Testis (tissue), 3 donors: ENCODE measurements around the gene FBXW8. TPM values are rescaled to one million over a fixed set of nuclear protein-coding genes. Genes with fewer than 3 reads are reported as not detected.

Experiments
- DNase-seq: peaks from one replicate; pipeline ENCODE4 v3.0.0-alpha.2; 2019
- H3K27ac ChIP-seq, 2 donors: fragments of 200-600 bp; sonication (generic); one replicate each; pipeline ENCODE4 v1.5.1; 2019
- H3K27me3 ChIP-seq: fragments of 200-600 bp; sonication (generic); one replicate; pipeline ENCODE4 v1.5.1; 2019
- H3K36me3 ChIP-seq: fragments of 200-600 bp; sonication (generic); one replicate; pipeline ENCODE4 v1.5.1; 2017; ENCODE audit warnings: low read depth; ENCODE audit errors: missing control alignments
- H3K4me1 ChIP-seq: fragments of 200-600 bp; sonication (generic); one replicate; pipeline ENCODE4 v1.5.1; 2019
- H3K4me3 ChIP-seq, 2 donors: fragments of 200-600 bp; sonication (generic); one replicate each; pipeline ENCODE4 v1.5.1; 2017 to 2019
- H3K9me3 ChIP-seq: fragments of 200-600 bp; sonication (generic); one replicate; pipeline ENCODE4 v1.5.1; 2017
- POLR2A ChIP-seq: fragments of 450-650 bp; IDR thresholded peaks from one replicate; pipeline ENCODE4 v1.6.1; 2017; ENCODE audit warnings: antibody characterized with exemption, mild to moderate bottlenecking, moderate library complexity
- WGBS, 2 donors: methylation state at CpG; one replicate each; pipeline ENCODE4 v1.1.5; 2018; 5-methylcytosine and 5-hydroxymethylcytosine counted together
- intact Hi-C: fragments of 100-400 bp; cut with DNase I; formaldehyde crosslinking; loops from one replicate; pipeline ENCODE4 v1.15.1; 2023; ENCODE audit warnings: low total_unique reads
- polyA plus RNA-seq: library from polyadenylated mRNA; stranded (reverse); fragments of 350-450 nt; fragmentation: Illumina TruSeq; extraction: RNeasy Lipid Tissue Mini Kit (QIAGEN cat#74804); gene quantifications from one replicate; pipeline ENCODE4 v1.2.3, GENCODE V29; 2014; ENCODE audit warnings: low read depth, low replicate concordance; ENCODE audit not compliant: insufficient read depth
- total RNA-seq, 2 donors: library from RNA; depleted of rRNA; stranded (reverse); fragments of >200 nt; gene quantifications; one replicate each; pipeline ENCODE4 v1.2.3, GENCODE V29; 2016
- TF ChIP-seq, protein P1 (sequence below), 3 experiments: fragments of 450-650 bp in 2 of 3; fragments of 200-600 bp in 1 of 3; sonication (generic) in 1 of 3; IDR thresholded peaks; one replicate each; pipeline ENCODE4 v1.5.1; 2016 to 2019; ENCODE audit warnings: antibody characterized with exemption in 3 of 3, mild to moderate bottlenecking in 2 of 3, moderate library complexity in 1 of 3

Gene FBXW8
- total and polyA plus RNA-seq, 3 donors from 2014 or later, result 11.1 to 32.8 (median 31.0) TPM

DNA sequence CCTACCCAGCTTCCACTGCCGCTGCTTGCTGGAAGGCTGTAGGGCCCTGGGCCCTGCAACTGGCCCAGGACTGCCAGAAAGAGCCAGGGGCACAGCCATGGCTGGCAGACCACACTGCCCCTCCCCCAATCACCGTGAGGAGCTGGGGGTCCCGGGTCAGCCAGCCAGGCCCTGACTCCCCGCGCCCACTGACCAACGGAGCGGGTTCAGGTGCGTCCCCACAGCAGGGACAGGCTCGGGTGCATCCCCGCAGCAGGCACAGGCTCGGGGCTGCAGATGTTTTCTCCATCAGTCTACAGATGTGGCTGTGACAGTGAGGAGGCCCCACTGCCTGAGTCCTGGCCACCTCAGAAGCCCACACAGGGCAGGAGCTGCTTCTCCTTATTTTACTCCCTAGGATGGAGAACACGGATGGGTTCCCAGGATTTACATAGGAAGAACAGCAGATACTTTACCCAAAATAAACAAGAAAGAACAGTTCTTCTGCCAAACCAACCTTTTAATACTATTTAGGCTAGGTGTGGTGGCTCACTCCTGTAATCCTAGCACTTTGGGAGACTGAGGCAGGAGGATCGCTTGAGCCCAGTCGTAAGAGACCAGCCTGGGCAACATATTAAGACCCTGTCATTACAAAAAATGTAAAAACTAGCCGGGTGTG is 127.4 kb downstream of the FBXW8 start:
- Histone ChIP-seq H3K4me1 (peaks cover 12% of the 10 kb centered on the region), H3K27ac (no peak overlapping the region), H3K9me3 (no peaks in the 10 kb centered on the region), H3K27me3 (no peaks in the 10 kb centered on the region), H3K36me3 (no peaks in the 10 kb centered on the region), H3K4me3 (no peak overlapping the region)
- WGBS, 2 donors, result 91 to 93% methylated on average over 9 to 15 of the region's 15 CpGs
- DNase-seq, result no peak
- intact Hi-C loops, result no loop called here
- TF ChIP-seq POLR2A, result no peak
- TF ChIP-seq, protein P1, sequence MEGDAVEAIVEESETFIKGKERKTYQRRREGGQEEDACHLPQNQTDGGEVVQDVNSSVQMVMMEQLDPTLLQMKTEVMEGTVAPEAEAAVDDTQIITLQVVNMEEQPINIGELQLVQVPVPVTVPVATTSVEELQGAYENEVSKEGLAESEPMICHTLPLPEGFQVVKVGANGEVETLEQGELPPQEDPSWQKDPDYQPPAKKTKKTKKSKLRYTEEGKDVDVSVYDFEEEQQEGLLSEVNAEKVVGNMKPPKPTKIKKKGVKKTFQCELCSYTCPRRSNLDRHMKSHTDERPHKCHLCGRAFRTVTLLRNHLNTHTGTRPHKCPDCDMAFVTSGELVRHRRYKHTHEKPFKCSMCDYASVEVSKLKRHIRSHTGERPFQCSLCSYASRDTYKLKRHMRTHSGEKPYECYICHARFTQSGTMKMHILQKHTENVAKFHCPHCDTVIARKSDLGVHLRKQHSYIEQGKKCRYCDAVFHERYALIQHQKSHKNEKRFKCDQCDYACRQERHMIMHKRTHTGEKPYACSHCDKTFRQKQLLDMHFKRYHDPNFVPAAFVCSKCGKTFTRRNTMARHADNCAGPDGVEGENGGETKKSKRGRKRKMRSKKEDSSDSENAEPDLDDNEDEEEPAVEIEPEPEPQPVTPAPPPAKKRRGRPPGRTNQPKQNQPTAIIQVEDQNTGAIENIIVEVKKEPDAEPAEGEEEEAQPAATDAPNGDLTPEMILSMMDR (IDR thresholded peaks at IDR 0.05), result no peak

DNA sequence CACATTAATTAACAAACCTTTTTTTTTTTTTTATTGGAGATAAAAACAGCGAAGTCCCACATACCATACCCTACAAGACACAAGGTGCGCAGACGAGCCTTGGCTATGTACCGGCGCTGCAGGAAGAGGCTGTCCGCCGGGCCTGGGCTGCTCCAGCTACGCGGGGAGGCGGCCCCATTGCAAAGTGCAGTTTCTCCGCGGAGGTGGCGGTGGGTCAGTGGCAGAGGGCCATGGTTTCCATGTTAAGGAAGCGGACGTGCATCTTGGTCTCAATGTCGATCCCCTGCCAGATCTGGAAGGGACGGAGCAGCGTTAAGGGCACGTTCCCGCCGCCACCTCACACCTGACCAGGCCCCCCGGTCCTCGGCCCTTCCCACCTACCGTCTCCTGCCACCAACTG is 128.2 kb downstream of the FBXW8 start:
- H3K27me3 ChIP-seq, result no peaks in the 10 kb centered on the region
- H3K9me3 ChIP-seq, result no peaks in the 10 kb centered on the region
- H3K36me3 ChIP-seq, result no peaks in the 10 kb centered on the region
- 88 to 95% methylated on average over 24 of the region's 24 CpGs for WGBS, 2 donors
- no peak for DNase-seq
- intact Hi-C loops, result no loop called here
- peaks cover 4% of the 10 kb centered on the region for H3K4me1 ChIP-seq
- H3K27ac ChIP-seq, result no peak overlapping the region
- TF ChIP-seq, protein P1 (IDR thresholded peaks at IDR 0.05), result no peak
- no peak for TF ChIP-seq POLR2A
- no peak overlapping the region for H3K4me3 ChIP-seq

DNA sequence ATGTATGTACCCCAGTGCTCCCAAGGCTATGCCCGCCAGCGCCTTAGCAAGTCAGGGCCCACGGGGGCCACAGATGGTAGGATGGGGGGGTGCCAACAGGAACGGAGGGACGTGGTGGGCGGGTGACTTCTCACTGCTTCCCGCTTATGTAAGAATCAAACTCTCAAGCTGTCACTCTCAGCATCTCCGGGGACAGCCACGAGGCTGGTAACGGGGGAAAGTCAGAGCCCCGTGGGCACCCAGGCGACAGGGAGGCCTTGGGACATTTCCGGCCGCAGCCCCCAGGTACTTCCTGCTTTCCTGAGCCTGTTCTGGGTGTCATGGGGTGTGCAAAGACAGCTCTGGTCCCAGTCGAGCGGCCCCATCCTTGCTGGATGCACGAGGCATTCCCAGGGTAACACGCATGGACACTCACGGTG is 129.2 kb downstream of the FBXW8 start:
- Histone ChIP-seq H3K4me1 (no peaks in the 10 kb centered on the region), H3K4me3 (no peak overlapping the region), H3K27me3 (no peaks in the 10 kb centered on the region), H3K27ac (no peak overlapping the region), H3K36me3 (no peaks in the 10 kb centered on the region), H3K9me3 (no peaks in the 10 kb centered on the region)
- WGBS, 2 donors, result 82 to 91% methylated on average over 19 of the region's 19 CpGs
- intact Hi-C loops, result no loop called here
- TF ChIP-seq POLR2A, result no peak
- TF ChIP-seq, protein P1 (IDR thresholded peaks at IDR 0.05), result no peak
- no peak for DNase-seq

DNA sequence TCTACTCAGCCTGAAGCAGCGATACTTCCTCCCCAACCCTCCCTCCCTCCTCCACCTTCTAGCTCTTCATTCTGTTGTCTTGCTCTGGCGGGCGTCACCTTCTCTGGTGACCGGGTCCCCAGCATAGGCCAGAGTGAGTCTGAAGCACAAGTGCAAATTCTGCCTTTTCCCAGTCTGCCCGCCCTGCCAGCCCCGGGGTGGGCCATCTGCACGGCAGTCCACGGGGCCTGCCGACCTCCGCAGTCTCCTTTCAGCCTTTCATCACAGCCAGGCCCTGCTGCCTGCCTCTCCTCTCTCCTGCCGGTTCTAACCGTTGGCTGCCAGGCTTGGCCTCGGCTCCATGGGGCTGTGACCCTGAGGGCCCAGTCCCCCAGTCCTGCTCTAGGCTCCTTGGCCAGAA is 129.7 kb downstream of the FBXW8 start:
- Histone ChIP-seq H3K27ac (no peak overlapping the region), H3K36me3 (no peaks in the 10 kb centered on the region), H3K27me3 (no peaks in the 10 kb centered on the region), H3K4me1 (no peaks in the 10 kb centered on the region), H3K4me3 (no peak overlapping the region), H3K9me3 (no peaks in the 10 kb centered on the region)
- TF ChIP-seq, protein P1 (IDR thresholded peaks at IDR 0.05), result no peak
- TF ChIP-seq POLR2A, result no peak
- 86 to 88% methylated on average over 13 of the region's 13 CpGs for whole genome bisulfite sequencing, 2 donors
- DNase-seq, result no peak
- intact Hi-C loops, result no loop called here

DNA sequence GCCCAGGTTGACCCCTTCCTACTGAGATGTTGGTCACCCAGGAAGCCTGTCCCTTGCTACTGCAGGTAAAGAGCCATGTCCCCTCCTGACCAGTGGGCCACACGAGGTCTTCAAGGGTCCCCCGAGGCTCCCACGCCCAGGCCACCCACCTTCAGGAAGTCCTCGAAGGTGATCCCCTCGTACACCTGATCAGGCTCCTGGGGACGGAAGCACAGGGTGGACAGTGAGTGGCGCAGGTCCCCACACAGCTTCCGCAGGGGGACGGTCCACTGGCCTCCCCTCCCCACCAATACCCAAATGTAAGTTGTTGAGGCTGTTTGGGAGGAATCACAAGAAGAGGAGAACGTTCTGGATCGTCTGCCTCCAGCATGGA is 131.0 kb downstream of the FBXW8 start:
- Histone ChIP-seq H3K4me3 (no peak overlapping the region), H3K4me1 (no peaks in the 10 kb centered on the region), H3K36me3 (no peaks in the 10 kb centered on the region), H3K9me3 (no peaks in the 10 kb centered on the region), H3K27me3 (no peaks in the 10 kb centered on the region), H3K27ac (no peak overlapping the region)
- no peak for DNase-seq
- 87 to 95% methylated on average over 6 to 11 of the region's 11 CpGs for WGBS, 2 donors
- intact Hi-C loops, result no loop called here
- no peak for TF ChIP-seq POLR2A
- TF ChIP-seq, protein P1 (IDR thresholded peaks at IDR 0.05), result no peak
